K562 (cell line): ENCODE results near the gene GTPBP1. TPM values are rescaled to one million over a fixed set of nuclear protein-coding genes. Genes with fewer than 3 reads are reported as not detected.
A peak's percentile ranks its signal among the peaks of the same experiment; 100 is the strongest.

Source experiments
- ATAC-seq: fragments of 200-7000 bp; cut with Tn5 transposase; 3 replicates; pipeline ENCODE4 v1.9.1; 2020; ENCODE audit warnings: moderate library complexity
- BruUV-seq: library from RNA; stranded (reverse); fragments of 400-500 nt; replicated peaks from 2 replicates; lab custom pipeline; 2021; lab: Mats Ljungman, UMichigan
- CTCF ChIA-PET: fragments of 300-600 bp; formaldehyde crosslinking; extraction: SDS; loops from one replicate; lab custom pipeline; 2021; ENCODE audit warnings: low intra/inter-chr PET ratio; lab: Yijun Ruan, JAX
- POLR2A ChIA-PET: fragments of 300-600, 350-650 bp; sonication (Branson Sonifier 250); formaldehyde crosslinking; extraction: SDS; loops from one replicate; lab custom pipeline; 2021; ENCODE audit warnings: antibody characterized with exemption, inconsistent platforms; lab: Yijun Ruan, JAX
- DNase-seq, 4 experiments: peaks; one replicate each; pipeline versions ENCODE4 v3.0.0 to v3.0.0-alpha.2; 2011 to 2018; ENCODE audit warnings: low spot score in 3 of 4, mixed read lengths in 3 of 4; ENCODE audit errors: extremely low read depth in 1 of 4
- FAIRE-seq: peaks from 2 replicates; lab custom pipeline; 2011; peaks lifted over from hg19 to GRCh38; lab: Jason Lieb, UNC
- H2AFZ ChIP-seq: 2 replicates; pipeline ENCODE4 v1.6.0; 2011; ENCODE audit warnings: low read depth, low read length, control low read depth, inconsistent platforms
- H3K27ac ChIP-seq: fragments of 200-600 bp; 3 replicates; pipeline ENCODE4 v1.8.0; 2011; ENCODE audit warnings: low read depth, mild to moderate bottlenecking, control low read depth, inconsistent platforms, low read length, moderate library complexity, mixed read lengths; ENCODE audit errors: extremely low read depth
- H3K27me3 ChIP-seq, 2 experiments: fragments of 300-600 bp in 1 of 2; 2 replicates in 1 of 2; 3 replicates in 1 of 2; pipeline versions ENCODE4 v1.6.0 to v1.8.0; 2011; ENCODE audit warnings: inconsistent platforms in 2 of 2, low read length in 2 of 2, mild to moderate bottlenecking in 1 of 2, mixed read lengths in 1 of 2, moderate library complexity in 1 of 2; ENCODE audit not compliant: control insufficient read depth in 2 of 2, insufficient read depth in 2 of 2
- H3K36me3 ChIP-seq: fragments of 300-600 bp; 3 replicates; pipeline ENCODE4 v1.8.0; 2011; ENCODE audit warnings: mild to moderate bottlenecking, low read length, inconsistent platforms; ENCODE audit not compliant: control insufficient read depth, insufficient read depth
- H3K4me1 ChIP-seq, 2 experiments: fragments of 200-600 bp in 1 of 2; replicated peaks in 1 of 2; 2 replicates in 1 of 2; 3 replicates in 1 of 2; pipeline versions ENCODE4 v1.5.1 to v1.8.0; 2011; ENCODE audit warnings: inconsistent platforms in 2 of 2, low read length in 2 of 2, mild to moderate bottlenecking in 1 of 2, mixed read lengths in 1 of 2, moderate library complexity in 1 of 2; ENCODE audit not compliant: control insufficient read depth in 2 of 2, insufficient read depth in 2 of 2
- H3K4me2 ChIP-seq: 2 replicates; pipeline ENCODE4 v1.6.1; 2011; ENCODE audit warnings: low read length, control low read depth, inconsistent platforms, mixed read lengths; ENCODE audit not compliant: insufficient read depth
- H3K4me3 ChIP-seq: fragments of 200-600 bp; sonication (generic), shearing (Covaris generic); 2 replicates; pipeline ENCODE4 v1.5.1; 2016; ENCODE audit warnings: control low read depth, inconsistent platforms
- H3K79me2 ChIP-seq: fragments of 200-600 bp; 3 replicates; pipeline ENCODE4 v1.8.0; 2011; ENCODE audit warnings: low read length, inconsistent platforms; ENCODE audit not compliant: control insufficient read depth, insufficient read depth
- H3K9ac ChIP-seq, 2 experiments: 2 replicates each; pipeline versions ENCODE4 v1.6.0 to v1.6.1; 2011; ENCODE audit warnings: low read depth in 2 of 2, low read length in 2 of 2, control low read depth in 1 of 2, inconsistent platforms in 1 of 2, mild to moderate bottlenecking in 1 of 2, mixed read lengths in 1 of 2; ENCODE audit not compliant: insufficient read depth in 1 of 2
- H3K9me1 ChIP-seq: one replicate; pipeline ENCODE4 v1.6.0; 2011; ENCODE audit warnings: inconsistent platforms, mild to moderate bottlenecking, low read length, moderate library complexity; ENCODE audit not compliant: control insufficient read depth, insufficient read depth
- H3K9me3 ChIP-seq: replicated peaks from 2 replicates; pipeline ENCODE4 v1.5.1; 2011; ENCODE audit warnings: low read depth, low read length, inconsistent platforms; ENCODE audit not compliant: control insufficient read depth, insufficient read depth
- H4K20me1 ChIP-seq: replicated peaks from 2 replicates; pipeline ENCODE4 v1.6.1; 2011; ENCODE audit warnings: low read length, inconsistent platforms, mixed read lengths; ENCODE audit not compliant: control insufficient read depth, insufficient read depth
- ARNT ChIP-seq, 2 experiments: fragments of 450-650 bp; IDR thresholded peaks; 2 replicates each; pipeline ENCODE4 v1.6.1; 2016; ENCODE audit warnings: mild to moderate bottlenecking in 1 of 2
- POLR2G ChIP-seq: fragments of 200-400 bp; formaldehyde crosslinking; IDR thresholded peaks from 2 replicates; pipeline ENCODE4 v1.6.1; 2017; ENCODE audit warnings: low read depth, mild to moderate bottlenecking, antibody characterized with exemption, low read length, moderate library complexity
- RBM25 ChIP-seq: fragments of 200-400 bp; formaldehyde crosslinking; IDR thresholded peaks from 2 replicates; pipeline ENCODE4 v1.6.1; 2018; ENCODE audit warnings: low read length, low read depth, moderate library complexity; ENCODE audit not compliant: severe bottlenecking
- TRIM28 ChIP-seq: fragments of 450-650 bp; IDR thresholded peaks from 2 replicates; pipeline ENCODE4 v1.6.1; 2017
- ZNF316 ChIP-seq: fragments of 450-650 bp; IDR thresholded peaks from 2 replicates; pipeline ENCODE4 v1.6.1; 2016
- WGBS: fragments of 100-300 bp; shearing (Covaris generic); methylation state at CpG from one replicate; pipeline ENCODE4 v1.1.6; 2016; ENCODE audit warnings: low coverage, mixed read lengths; ENCODE audit not compliant: insufficient coverage; ENCODE audit errors: missing lambda C conversion rate; 5-methylcytosine and 5-hydroxymethylcytosine counted together
- in situ Hi-C: fragments of 300-500 bp; cut with MboI; formaldehyde crosslinking; loops from 4 replicates; pipeline ENCODE4 v1.15.0; 2018; ENCODE audit warnings: inconsistent platforms, mixed read lengths
- intact Hi-C: fragments of 100-400 bp; cut with micrococcal nuclease; formaldehyde crosslinking; loops from 2 replicates; pipeline ENCODE4 v1.14.2; 2022
- polyA plus RNA-seq, 8 experiments: library from polyadenylated mRNA; depleted of rRNA in 4 of 8; stranded (reverse) in 5 of 8; unstranded in 3 of 8; fragments of >200 nt; fragmentation: Nextera tagmentation in 2 of 8; fragmentation: Illumina TruSeq in 1 of 8; extraction: Ambion mirVana in 2 of 8; extraction: Trizol in 1 of 8; gene quantifications; 2 replicates each; pipeline versions ENCODE4 v1.2.1 to v1.2.3, GENCODE V29; 2011 to 2014; ENCODE audit warnings: inconsistent platforms in 1 of 8, missing spikeins in 1 of 8
- total RNA-seq, 7 experiments: library from RNA; depleted of rRNA in 6 of 7; stranded (reverse); fragments of >200 nt in 6 of 7; fragmentation: Illumina TruSeq in 2 of 7; extraction: Trizol in 2 of 7; gene quantifications; 2 replicates each; pipeline versions ENCODE4 v1.2.1 to v1.2.3, GENCODE V29; 2011 to 2021; ENCODE audit warnings: low replicate concordance in 1 of 7

The GTPBP1 gene
- total and polyA plus RNA-seq, 9 of the 15 experiments (the other 6 are each of a cell fraction or from before 2014, with no cell fraction given) = 0.83 to 53.2 (median 23.3) TPM

- Histone ChIP-seq H3K27ac (peak overlapping the region; percentile 86), H3K9me3 (no peaks in the 10 kb centered on the region), H3K36me3 (peaks cover 13% of the 10 kb centered on the region; the same call in 1 of the 3 replicates), H4K20me1 (no peaks in the 10 kb centered on the region; the same call in 1 of the 2 replicates), H3K79me2 (peaks cover 23% of the 10 kb centered on the region), H3K9me1 (no peaks in the 10 kb centered on the region), H3K4me3 (peak overlapping the region; percentile 62), H3K9ac (peak overlapping the region; percentile 90 to 97; a peak in 3 of 4 replicates), H3K27me3 (no peaks in the 10 kb centered on the region), H3K4me2 (peak overlapping the region; percentile 87), H3K4me1 (peaks cover 4 to 48% of the 10 kb centered on the region in 2 experiments; a peak in 4 of 5 replicates), H2AFZ (peak overlapping the region; percentile 87)
- TF ChIP-seq TRIM28 (0 out of 2 replicates have a peak, but pooled peaks have one; percentile 34), RBM25 (peak; percentile 58), ZNF316 (peak; percentile 58), ARNT (IDR thresholded peaks at IDR 0.05) (no peak), POLR2G (no peak)
- in situ Hi-C loops = no loop called here
- DNase-seq = peak in 1 of 4 experiments; percentile 17
- WGBS = 57% methylated on average over 12 of the region's 17 CpGs
- intact Hi-C loops = no loop called here
- POLR2A ChIA-PET = interaction anchor here (0.7 to 5.3 kb wide), 4 partner anchors 9 to 217 kb away, joined by 3 to 25 read pairs (median 5); no protein-coding TSS in a partner anchor
- no peak for FAIRE-seq
- ATAC-seq = no peak
- CTCF ChIA-PET = no interaction called here
- BruUV-seq = no TSS peak
Measured at GRCh38 chr22:38756711-38757463, 51.1 kb downstream of the GTPBP1 start.
